ENCODE measurements around the gene IL11RA. TPM values are rescaled to one million over a fixed set of nuclear protein-coding genes. Genes with fewer than 3 reads are reported as not detected.
A peak's percentile ranks its signal among the peaks of the same experiment; 100 is the strongest.

Gene IL11RA
- total RNA-seq, 4 donors from 2014 or later = 43.8 to 89.9 (median 56.5) TPM

DNA sequence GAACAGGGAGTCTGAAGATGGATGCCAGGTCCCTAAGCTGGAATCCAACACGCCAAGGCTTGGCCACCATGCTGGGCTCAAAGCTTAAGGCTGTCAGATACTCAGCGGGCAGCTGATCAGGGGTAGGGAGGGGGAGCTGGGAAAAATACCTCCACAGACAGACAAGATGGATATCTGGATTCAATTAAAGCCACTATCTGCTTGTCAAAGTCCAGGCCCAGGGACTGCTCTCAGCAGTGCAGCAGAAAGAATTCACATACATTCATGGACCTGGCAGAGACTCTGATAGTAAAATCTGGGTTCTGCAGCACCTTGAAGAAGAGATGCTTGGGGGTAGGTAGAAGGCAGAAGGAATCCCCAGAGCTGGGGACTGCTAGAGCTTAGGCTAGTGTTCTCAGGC lies 36.9 kb upstream of the IL11RA start:
- WGBS, 2 donors = 93 to 100% methylated on average over 2 of the region's 2 CpGs
- DNase-seq = no peak
- intact Hi-C loops (cut with DNase I) = no loop called here

DNA sequence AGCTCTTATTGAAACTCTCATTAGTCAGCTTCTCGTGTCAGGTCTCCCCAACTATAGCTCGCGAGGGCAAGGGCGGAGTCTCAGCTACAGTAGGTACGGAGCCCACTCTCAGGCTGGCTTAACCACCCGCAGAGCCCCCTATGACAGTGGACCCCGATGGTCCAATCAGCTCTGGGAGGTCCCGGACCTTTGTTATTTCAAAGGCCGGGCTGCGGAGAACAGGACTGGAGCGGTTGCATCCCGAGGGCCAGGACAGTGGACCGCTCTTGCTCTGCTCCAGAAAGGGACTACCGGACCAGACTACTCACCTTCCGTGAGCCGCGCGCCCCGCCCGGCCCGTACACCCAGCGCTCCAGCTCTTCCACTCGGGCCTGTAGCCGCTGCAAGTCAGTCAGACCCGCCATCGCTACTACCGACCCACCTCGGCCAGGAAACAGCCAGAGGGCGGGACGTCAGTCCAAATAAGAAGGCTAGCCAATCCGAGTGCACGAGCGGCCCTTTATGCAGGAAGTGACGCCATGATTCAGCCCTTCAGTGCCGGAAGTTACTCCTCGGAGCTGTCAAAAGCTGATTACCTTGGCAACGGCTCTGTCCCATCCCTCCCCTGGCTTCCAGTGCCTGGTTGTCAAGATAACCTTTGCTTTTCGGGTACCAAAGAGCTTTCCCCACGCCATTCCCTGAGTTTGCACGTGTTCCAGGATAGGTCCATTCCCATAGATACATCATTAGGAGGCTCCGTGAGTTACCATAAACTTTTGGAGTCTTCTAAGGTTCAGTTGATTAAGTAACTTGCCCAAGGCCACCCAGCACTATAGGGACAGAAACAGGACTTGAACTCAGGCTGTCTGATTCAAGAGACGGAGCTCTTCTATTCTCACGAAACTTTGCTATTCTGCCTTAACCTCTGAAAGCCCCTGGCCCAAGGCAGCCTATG lies 31.7 kb upstream of the IL11RA start, which contains the start of gene DCTN3:
DCTN3 (minus strand) TSS at position 435 of the 934 bp plus-strand sequence; CDS start at position 404, 31 bp downstream.
- 10 to 11% methylated on average over 16 to 22 of the region's 43 CpGs for WGBS, 2 donors
- TF ChIP-seq POLR2A (IDR thresholded peaks at IDR 0.05) = peak in 1 of 2 donors; percentile 62
- TF ChIP-seq, protein P1, sequence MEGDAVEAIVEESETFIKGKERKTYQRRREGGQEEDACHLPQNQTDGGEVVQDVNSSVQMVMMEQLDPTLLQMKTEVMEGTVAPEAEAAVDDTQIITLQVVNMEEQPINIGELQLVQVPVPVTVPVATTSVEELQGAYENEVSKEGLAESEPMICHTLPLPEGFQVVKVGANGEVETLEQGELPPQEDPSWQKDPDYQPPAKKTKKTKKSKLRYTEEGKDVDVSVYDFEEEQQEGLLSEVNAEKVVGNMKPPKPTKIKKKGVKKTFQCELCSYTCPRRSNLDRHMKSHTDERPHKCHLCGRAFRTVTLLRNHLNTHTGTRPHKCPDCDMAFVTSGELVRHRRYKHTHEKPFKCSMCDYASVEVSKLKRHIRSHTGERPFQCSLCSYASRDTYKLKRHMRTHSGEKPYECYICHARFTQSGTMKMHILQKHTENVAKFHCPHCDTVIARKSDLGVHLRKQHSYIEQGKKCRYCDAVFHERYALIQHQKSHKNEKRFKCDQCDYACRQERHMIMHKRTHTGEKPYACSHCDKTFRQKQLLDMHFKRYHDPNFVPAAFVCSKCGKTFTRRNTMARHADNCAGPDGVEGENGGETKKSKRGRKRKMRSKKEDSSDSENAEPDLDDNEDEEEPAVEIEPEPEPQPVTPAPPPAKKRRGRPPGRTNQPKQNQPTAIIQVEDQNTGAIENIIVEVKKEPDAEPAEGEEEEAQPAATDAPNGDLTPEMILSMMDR (IDR thresholded peaks at IDR 0.05) = no peak
- Histone ChIP-seq H3K27me3 (peaks cover 19% of the 10 kb centered on the region), H3K4me3 (replicated peaks in 1 of 3) (peak within 1 kb of the TSS; percentile 73 to 98 (median 78)), H3K27ac (peak within 1 kb of the TSS in 1 of 3 donors; percentile 43), H3K4me1 (peaks cover 15 to 18% of the 10 kb centered on the region in 2 donors), H3K36me3 (peaks cover 19 to 24% of the 10 kb centered on the region in 2 donors), H3K9me3 (no peaks in the 10 kb centered on the region)
- intact Hi-C loops (cut with DNase I) = no loop called here
- DNase-seq = peak; percentile 96 to 97

More for the DNA sequence above, 36.9 kb upstream of the IL11RA start:
- H3K4me3 ChIP-seq (replicated peaks in 1 of 3) = no peak overlapping the region
- TF ChIP-seq, protein P1 (IDR thresholded peaks at IDR 0.05) = no peak
- TF ChIP-seq POLR2A (IDR thresholded peaks at IDR 0.05) = no peak
- no peak overlapping the region for H3K27ac ChIP-seq
- H3K36me3 ChIP-seq = peaks cover 19 to 28% of the 10 kb centered on the region in 2 donors
- no peaks in the 10 kb centered on the region for H3K9me3 ChIP-seq
- peaks cover 24 to 25% of the 10 kb centered on the region in 2 donors for H3K4me1 ChIP-seq
- no peaks in the 10 kb centered on the region for H3K27me3 ChIP-seq

DNA sequence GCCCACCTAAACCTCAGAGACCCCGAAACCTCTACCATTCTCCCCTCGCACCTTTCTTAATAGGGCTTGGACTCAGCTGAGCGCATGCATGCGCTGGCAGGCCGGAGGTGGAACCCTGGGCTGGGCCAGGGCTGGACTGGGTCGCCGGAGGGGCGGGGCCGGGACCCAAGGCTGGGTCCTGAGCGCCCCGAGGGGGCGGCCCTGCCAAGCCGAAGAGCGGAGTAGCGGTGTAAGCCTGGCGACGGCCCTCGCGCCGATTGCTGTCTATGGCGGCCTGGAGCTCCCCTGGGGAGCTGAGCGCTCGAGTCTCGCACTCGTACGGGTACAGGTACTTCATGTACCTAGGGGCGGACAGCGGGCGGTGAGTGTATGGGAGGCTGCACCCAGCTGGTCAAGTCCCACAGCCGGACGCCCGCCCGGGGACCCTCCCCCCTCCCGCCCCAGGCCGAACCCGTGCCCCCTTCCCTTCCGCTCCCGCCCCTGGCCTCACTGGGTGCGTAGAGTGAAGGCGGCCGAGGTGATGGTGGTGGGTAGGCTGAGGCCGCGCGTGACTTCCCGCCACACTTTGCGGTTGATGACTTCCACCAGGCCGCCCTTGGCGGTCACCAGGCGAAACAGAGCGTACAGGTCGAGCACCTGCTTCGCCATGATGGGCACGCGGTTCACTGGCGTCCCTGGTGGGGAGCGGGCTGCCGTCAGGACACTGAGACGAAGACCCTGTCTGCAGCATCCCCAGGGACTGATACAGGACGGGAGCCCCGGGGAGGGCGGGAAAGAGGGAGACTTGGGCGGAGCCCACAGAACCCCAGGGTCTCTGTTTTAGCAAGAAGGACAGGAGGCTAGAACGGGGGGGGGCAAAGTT lies 28.4 kb upstream of the IL11RA start:
- Histone ChIP-seq H3K27me3 (peaks cover 29% of the 10 kb centered on the region), H3K36me3 (no peaks in the 10 kb centered on the region), H3K4me1 (peaks cover 19 to 24% of the 10 kb centered on the region in 2 donors), H3K27ac (no peak overlapping the region), H3K4me3 (replicated peaks in 1 of 3) (peak overlapping the region in 1 of 3 donors; percentile 6), H3K9me3 (no peaks in the 10 kb centered on the region)
- TF ChIP-seq POLR2A (IDR thresholded peaks at IDR 0.05) = no peak
- TF ChIP-seq, protein P1 (IDR thresholded peaks at IDR 0.05) = no peak
- WGBS, 2 donors = 10% methylated on average over 25 to 53 of the region's 63 CpGs
- intact Hi-C loops (cut with DNase I) = no loop called here
- DNase-seq = no peak

DNA sequence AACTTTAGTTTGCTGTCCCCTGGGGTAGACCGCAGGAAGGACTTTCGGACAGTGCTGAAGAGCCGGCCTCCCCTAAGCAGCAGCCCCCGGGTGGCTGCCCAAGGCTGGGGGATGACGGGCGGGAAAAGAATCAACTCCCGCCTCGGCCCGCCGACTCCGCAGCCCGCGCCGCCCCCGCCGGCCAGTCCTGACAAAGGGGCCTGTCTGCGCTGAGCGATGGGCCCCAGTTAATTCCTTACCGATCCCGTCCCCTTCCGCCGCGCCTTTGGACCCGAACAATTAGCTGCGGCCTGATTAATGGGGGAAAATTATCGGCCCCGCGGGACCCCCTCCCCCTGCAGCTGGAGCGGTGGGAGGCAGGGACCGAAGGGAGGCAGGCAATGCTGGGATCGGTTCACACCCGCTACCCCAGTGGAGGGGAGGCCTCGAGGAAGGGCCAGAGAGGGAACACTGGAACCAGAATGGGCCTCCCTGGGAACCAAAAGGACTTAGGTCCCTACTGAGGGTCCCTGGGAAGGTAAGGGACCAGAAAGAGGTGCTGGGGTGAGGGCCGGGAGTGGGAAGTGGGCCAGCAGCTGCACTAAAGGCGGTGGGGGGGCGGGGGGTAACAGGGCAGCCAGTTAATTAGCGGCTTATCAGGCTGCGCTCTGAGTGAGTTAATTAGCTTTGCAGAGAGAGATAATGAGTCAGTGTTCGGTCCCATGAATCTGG lies 27.4 kb upstream of the IL11RA start:
- intact Hi-C loops (cut with DNase I) = no loop called here
- DNase-seq = no peak
- Histone ChIP-seq H3K4me1 (peaks cover 12 to 23% of the 10 kb centered on the region in 2 donors), H3K9me3 (no peaks in the 10 kb centered on the region), H3K27me3 (peaks cover 29% of the 10 kb centered on the region), H3K4me3 (replicated peaks in 1 of 3) (no peak overlapping the region), H3K27ac (no peak overlapping the region), H3K36me3 (no peaks in the 10 kb centered on the region)
- WGBS, 2 donors = 12 to 25% methylated on average over 19 to 39 of the region's 39 CpGs
- TF ChIP-seq, protein P1 (IDR thresholded peaks at IDR 0.05) = no peak
- no peak for TF ChIP-seq POLR2A (IDR thresholded peaks at IDR 0.05)
